DMS53 treated with DMSO at 0.1 percent for 48 hours (cell line): ENCODE data around the gene B9D1.

Source experiments
- DNase-seq: peaks from one replicate; lab custom pipeline; 2025; ENCODE audit not compliant: unreplicated experiment; lab: John Stamatoyannopoulos, UW

Gene B9D1

DNA sequence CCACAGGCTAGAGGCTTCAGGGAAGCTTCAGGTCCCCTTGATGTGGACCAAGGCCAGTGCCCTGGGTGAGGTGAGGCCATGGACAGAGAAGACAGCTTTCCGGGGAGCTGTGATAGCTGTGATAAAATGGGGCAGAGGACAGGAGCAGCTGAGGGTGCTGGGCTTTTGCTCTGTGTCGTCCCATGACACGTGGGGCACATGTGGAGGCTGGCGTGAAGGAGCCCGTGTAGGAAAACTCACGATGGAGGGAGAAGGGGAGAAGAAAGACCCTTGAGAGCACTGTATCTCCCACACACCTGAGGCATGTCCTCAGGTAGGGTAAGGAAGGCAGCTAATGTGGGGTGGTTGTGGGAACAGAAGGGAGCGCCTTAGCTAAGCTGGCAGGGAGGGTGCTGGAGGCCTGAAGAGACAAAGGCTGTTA is 21.3 kb downstream of the B9D1 start:
- no peak for DNase-seq

DNA sequence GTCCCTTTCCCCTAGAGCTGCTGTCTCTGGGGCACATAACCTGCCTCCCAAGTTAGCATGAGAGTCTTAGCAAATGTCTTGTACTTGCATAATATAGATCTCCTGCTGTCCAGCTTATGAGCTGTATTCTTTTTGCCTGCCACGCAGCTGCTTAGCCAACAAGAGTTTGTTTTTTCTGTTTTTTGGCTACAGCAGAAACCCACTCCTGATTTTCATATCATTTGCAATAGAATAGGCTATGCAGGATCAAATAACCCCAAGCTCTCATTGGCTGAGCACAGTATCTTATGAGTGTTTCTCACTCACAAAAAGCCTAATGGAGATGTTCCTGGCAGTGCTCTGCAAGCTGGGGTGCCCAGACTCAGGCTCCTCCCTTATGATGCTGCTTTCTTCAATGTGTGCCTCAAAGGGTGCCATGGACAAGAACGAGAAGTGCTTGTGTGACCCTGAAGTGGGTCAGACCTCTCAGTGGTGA is 23.1 kb downstream of the B9D1 start:
- DNase-seq, result no peak

DNA sequence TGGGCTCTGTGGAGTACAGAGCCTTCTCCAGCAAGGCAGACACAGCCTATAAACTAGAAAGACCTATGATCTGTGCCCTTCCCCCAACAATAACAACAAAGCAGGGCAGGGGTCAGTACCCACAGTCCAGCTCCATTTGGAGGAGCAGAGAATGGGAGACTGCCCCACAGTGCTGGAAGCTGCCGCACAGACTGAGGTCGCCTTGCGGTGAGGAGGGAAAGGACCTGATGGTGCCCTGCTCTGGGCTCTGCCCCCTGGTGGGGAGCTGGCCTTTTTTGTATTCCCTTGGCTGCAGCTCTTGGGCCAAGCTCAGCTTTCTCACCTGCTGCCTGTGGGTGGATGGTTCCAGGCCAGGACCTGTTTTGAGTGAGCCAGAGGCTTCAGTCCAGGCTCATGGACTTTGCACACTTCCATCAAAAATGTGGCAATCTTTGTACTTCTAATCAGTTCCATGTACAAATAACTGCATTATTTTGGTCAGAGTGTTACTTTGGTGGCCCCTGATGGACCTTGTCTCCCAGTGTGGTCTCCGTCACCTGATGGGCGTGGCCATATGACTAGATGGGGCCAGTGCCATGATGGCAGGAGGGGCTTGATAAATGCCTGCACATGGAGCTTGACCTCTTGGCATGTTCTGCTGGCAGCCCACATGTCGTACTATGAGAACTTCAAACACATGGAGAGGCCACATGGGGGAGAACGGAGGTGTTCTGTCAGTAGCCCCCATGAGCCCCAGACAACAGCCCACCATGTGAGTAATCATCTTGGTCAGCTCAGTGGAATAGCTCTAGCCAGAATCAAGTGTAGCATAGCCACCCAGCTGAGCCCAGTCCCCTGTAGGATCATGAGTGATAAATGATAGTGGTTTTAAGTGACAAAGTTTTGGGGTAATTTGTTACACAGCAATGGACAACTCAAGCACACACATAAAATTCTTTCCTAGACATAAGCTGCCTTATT is 24.2 kb downstream of the B9D1 start:
- DNase-seq, result peak; percentile 12

DNA sequence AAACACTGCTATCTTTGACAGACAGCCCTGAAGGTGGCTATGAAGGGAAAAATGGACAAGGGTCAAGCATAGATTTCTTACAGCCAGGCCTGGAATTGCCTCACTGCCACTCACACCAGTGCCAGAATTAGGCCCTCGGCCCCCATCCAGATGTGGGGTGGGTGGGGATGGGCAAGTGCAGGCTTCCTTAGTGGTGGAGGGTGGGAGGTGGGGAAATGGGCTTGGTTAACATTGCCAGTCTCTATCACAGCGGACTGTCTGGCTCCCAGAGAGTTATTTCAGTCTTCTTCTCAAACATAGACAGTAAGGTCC is 24.9 kb downstream of the B9D1 start:
- no peak for DNase-seq

DNA sequence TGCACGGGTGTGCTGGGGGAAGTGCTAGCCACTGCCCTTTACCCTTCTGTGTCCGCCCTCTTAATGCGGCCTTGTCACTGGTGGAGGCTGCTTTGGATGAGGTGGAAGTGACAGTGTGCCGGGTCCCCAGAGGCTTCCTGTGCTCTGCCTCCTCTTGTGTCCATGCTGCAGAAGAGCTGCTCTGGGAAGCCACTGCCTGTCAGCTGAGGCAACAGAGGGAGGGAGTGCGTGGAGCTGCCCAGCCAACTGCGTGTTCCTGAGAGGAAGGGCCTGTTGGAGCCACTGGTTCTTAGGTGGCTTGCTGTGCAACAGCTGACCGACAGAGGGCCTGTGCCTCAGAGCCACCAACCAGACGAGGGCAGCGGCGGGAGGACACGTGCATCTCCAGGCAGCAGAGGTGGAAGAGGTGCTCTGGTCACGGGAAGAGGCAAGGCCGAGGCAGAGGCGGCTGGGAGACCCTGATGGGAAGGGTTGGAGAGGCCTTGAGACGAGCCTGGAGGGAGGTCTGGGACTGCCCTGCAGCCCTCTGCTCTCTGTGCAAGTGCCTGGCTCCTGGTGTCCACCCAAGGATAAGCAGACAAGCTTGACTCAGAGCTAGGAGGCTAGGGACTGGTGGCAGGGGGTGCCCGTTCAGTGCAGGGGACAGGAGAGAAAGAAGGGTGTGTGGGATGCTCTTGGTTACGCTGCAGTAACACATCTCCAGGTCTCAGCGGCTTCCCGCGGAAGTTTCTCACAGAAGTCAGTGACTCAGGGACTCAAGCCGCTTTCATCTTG is 25.4 kb downstream of the B9D1 start:
- DNase-seq, result no peak

DNA sequence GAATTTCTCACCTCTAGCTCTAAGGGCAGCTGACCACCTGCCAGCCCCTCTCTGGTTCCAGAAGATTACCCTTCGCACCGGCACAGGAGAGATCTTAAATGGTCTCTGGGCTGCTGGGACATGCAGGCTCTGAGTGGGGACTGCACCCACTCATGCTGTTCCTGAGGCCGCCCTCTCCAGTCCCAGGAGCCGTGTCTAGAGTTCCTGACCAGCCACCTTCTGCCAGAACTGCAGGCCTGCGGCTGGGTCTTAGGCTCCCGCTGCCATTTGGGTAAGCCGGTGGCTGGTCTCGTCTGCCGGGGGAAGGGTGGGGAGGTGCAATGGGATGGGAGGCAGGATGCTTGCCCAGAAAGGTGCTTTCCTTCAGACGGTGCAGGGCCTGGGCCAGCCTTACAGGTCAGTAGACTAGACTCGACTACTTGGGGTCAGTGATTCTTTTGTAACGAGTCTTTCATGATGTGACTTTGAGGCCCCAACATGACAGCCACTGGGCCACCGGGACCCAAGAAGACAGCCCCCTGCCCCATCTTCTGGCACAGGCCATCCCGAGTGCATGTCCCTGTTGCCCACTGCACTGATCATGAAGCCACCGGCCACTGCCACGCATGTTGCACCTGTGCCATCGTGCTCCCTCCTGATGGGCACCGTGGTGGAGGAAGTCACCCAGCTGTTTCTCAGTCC is 26.4 kb downstream of the B9D1 start:
- no peak for DNase-seq

DNA sequence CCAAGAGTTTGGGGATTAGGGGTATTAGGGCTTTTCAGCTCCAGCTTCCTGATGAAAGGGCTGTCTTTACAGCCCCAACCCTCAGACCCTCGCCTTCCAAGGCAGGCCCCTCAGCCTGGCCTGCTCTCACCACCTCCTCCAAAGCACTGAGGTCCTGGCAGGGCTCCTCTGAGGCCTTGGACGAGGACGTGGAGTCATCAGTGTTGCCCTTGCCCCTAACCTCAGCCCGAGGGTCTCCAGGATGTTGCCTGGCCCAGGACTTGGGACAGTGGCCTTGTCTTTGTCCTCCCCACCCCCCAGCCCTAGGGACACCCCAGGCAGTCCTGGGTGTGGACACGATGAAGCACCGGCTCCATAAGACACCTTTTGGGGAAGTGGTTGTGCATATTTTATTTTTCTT is 28.2 kb downstream of the B9D1 start:
- no peak for DNase-seq

DNA sequence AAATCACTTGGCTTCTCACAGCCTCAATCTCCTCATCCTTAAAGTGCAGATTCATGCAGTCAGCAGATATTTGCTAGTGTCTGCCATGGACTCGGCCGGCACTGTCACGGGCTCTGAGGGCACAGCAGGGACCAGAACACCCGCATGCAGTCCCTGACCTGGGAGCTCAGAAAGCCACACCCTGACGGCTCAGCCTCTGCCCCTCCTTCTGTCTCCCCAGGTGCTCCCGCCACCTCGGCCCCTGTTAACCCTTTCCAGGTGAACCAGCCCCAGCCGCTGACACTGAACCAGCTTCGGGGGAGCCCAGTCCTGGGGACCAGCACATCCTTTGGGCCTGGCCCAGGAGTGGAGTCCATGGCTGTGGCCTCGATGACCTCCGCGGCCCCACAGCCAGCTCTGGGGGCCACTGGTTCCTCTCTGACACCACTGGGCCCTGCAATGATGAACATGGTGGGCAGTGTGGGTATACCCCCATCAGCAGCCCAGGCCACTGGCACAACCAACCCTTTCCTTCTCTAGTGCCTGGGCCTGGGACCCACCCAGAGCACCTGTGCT is 28.7 kb downstream of the B9D1 start:
- no peak for DNase-seq

DNA sequence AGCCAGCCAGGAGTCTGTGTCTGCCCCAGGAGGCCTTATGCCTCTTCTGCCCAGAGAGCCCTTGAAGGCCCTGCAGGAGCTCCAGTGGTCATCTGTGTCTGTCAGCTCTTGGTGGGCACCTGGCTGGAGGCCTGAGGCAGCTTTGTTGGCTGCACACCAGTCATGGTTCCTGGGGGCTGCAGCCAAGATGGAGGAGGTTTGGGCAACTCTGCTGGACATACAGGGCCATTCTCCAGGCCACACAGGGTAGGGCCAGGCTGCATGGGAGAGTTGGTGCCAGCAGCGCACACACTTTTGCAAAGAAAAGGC is 29.4 kb downstream of the B9D1 start:
- no peak for DNase-seq

DNA sequence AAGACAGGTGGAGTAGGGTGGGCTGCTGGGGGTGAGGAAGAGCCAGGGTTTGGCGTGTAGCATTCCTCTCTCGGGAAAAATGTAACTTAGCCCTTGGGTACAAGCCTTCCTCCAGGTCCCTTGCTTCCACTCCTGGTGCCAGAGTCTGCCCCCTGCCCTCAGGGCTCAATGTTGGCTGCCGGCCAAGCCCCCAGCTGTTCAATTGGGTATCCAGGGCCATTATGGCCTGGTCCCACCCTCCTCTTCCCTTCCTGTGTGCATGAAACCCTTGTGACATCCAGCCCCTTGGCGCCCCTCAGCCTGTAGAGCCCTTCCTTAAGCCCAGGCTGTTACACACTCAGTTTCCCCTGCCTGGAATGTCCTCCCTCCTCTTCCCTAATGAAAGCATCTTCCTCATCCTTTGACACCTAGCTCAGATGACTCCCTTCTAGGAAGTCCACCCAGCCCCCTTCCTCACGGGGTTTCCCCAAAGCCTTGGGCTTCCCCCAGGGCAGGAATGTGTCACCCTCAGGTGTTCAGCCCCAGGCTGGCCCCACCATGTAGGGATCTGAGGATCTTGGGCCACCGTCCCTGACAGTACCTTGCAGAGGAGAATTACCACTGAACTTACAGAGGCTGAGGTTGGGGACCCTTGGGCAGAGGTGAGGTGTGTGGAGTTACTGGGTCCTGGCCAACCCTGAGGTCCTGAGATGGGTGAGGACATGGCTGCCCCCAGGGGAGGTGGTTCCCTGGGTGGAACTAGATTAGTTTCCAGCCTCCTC is 30.0 kb downstream of the B9D1 start:
- no peak for DNase-seq

DNA sequence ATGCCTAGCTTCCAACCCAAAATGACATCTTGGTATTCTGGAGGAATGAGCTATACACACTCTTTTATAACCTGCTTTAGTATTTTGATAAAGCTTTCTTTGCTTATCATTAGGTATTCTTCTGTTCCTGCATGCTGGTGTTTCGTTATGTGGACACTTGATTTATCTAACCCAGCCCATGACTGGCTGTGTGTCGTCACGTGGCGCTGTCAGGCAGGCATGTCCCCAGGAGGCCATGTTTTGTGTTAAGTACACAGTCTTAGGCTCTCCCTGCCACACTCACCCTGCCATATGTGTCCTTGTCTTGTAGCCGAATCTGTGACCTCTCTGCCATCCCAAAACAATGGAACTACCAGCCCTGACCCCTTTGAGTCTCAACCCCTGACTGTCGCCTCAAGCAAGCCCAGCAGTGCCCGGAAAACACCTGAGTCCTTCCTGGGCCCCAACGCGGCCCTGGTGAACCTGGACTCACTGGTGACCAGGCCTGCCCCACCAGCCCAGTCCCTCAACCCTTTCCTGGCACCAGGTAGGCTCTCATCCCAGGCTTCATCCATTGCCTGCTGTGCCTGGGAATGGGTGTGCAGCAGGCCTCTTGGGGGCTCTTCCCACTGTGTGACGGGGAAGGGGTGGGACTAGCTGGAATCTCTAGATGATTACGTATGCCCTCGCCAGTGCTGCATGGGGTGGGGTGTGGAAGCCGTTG is 30.8 kb downstream of the B9D1 start:
- DNase-seq, result no peak

DNA sequence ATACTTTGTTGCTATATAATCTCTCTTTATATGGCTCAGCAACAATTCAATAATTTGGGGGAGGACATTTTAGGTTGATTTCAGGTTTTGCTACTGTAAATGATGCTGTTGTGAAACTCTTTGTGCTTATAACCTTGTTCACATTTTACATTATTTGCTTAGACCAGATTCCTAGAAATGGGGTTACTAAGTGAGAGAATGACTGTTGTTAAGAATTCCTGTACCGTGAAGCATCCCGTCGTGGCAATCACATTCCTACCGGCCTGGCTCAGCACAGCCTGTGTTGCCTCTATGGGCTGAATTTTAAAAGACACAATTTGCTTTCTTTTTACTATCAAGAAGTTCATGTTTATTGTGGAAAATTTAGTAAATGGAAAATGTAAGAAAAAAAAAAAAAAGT is 31.4 kb downstream of the B9D1 start:
- no peak for DNase-seq

DNA sequence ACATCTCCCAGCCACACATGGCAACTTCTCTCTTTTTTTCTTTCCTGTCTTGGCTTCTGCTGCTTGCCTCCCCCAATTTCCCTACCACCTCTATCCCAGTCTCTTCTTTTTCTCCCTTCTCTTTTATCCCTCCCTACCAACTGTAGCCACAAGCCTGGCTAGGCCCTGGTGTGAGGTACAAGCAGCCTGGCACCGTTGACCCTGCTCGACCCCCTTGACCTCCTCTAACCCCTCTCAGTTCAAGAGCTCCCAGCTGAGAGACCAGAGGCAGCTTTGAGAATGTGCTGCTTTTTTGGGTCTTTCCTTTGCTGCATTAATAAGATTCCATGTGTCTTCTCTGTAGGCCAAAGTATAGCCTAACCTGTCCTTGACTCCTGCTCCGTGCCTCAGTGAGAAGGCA is 32.3 kb downstream of the B9D1 start:
- no peak for DNase-seq

DNA sequence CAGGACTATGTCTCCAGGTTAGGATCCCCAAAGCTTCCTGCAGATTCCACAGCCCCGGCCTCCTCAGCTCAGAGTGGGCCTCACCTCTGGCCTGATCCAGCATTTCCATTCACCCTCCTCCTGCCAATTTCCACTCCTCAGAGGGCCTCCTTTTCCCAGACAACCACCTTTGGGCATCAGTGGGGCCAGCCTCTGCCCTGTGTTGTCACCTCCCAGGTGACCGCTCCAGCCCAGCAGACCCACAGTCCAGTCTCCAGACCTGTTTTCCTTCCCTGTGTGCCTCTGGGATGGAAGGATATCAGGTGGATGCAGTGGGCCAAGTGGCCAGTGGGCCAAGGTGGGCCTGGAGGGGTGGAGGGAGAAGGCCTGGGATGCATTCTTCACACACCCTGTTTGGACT is 32.7 kb downstream of the B9D1 start:
- no peak for DNase-seq

DNA sequence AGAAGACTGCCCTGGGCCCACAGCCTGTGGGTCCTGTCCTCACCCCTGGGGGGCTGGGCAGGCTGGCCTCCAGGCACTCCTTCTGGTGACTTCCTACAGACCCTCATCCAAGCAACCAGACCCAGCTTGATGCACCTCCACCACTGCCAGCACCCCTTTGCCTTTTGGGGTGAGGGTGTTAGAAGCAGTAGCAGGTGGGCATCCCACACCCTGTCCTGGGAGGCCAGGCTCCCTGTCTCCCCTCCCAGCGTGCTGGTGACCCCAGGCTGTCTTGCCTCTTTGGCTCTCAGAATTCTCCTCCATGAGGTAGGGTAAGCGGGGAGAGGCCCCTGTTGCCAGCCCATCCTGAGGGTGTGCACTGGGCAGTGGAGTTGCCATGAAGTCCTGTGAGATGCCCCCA is 33.4 kb downstream of the B9D1 start:
- no peak for DNase-seq

DNA sequence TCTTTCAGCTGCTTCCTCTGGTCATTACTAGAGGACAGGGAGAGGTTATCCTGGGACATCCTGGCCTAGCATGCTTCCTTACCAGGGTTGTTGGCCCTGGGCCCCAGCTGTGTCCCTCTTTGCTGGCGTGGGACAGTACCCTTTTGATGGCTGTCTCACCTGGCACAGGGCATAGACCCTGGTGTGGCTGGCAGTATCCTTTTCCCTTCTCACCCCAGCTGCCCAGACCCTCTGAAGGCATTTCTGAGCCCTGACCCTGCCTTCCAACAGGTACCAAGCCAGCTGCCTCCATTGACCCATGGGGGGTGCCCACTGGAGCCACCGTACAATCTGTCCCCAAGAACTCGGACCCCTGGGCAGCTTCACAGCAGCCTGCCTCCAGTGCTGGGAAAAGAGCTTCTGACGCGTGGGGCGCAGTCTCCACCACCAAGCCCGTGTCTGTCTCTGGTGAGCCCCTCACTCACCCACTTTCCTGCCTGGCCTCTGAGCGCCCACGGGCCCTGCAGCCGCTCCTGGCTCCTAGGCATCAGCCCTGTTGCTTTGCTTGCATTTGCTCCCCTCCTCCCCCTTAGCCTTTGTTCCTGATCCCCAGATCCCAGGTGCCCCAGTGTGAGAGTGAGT is 34.0 kb downstream of the B9D1 start:
- DNase-seq, result no peak

DNA sequence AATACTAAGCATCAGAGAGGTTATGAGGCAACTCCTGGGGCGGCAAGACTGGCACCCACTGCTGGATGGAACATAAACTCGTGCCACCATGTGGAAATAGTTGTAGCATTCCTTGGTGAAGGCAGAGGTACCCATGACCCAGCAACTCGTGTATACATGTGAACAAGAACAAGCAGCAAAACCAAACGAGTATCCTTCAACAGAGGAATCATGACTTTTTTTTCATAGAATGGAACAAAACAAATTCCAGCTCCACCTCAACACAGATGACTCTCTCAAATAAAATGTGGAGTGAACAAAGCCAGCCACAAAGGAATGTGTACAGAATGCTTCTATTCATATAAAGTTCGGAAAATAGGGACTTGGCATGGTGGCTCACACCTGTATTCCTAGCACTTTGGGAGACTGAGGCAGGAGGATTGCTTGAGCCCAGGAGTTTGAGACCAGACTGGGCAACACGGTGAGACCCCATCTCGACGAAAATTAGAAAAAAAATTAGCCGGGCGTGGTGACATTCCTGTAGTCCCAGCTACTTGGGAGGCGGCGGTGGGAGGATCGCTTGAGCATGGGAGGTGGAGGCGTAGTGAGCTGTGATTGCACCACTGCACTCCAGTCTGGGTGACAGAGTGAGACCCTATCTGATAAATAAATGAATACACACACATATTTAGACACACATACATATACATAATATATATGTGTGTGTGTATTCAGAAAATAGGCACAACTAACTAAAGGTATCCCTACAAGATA is 35.3 kb downstream of the B9D1 start:
- no peak for DNase-seq

DNA sequence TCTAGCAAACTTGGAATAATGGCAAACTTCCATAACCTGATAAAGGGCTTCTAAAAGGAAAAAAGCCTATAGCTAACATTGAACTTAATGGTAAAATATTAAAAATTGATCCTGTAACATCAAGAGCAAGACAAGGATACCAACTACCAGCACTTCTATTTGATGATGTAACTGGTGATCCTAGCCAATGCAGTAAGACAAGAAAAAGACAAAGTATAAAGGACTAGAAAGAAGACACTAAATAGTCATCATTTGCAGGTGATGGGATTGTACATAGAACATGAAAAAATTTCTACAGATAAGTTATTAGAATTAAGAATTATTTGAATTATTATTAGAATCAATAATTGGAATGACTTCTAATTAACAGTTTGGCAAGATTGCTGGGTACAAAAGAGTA is 37.0 kb downstream of the B9D1 start:
- DNase-seq, result no peak

DNA sequence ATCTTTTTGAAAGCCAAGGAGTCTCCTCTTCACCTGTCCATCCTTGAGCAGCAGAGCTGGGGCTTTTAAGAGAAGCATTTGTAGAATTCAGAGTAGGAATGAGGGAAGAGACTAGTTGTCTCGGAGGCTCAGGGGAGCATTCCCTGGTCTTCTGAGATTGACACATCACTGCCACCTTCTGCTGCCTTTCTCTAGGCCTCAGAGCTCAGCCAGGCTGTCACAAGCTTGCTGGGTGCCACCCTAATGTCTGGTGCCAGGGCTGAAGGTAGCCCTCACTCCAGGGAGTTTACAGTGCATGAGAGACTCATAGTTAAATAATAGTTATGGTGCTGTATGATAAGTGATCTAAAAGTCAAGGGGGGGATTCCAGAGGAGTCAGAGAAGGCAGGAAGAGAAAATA is 39.7 kb downstream of the B9D1 start:
- no peak for DNase-seq
